Stimulated activated CD8-positive, alpha-beta memory T cell treated with anti-CD3 and anti-CD28 coated beads, Interleukin-7, amount 100 ng/mL, for 4 hours (primary cell): ENCODE results near the gene AFP.
"Not testable (repeated sequence)": the region's sequence is repeated elsewhere in the genome, so short reads cannot be mapped to it uniquely, and the experiment has no call there.

Source experiments
- DNase-seq, 2 donors: peaks; one replicate each; pipeline ENCODE4 v3.0.0-alpha.2; 2020; ENCODE audit warnings: low read depth in 2 of 2

Gene AFP

DNA sequence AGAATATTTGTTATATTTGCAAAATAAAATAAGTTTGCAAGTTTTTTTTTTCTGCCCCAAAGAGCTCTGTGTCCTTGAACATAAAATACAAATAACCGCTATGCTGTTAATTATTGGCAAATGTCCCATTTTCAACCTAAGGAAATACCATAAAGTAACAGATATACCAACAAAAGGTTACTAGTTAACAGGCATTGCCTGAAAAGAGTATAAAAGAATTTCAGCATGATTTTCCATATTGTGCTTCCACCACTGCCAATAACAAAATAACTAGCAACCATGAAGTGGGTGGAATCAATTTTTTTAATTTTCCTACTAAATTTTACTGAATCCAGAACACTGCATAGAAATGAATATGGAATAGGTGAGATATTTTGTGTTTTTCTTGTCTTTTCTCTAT is at the start of gene AFP:
TSS of gene AFP (plus strand) at position 238 of the 400 bp plus-strand sequence. CDS start at position 280, 42 bp downstream.
- DNase-seq = no peak

DNA sequence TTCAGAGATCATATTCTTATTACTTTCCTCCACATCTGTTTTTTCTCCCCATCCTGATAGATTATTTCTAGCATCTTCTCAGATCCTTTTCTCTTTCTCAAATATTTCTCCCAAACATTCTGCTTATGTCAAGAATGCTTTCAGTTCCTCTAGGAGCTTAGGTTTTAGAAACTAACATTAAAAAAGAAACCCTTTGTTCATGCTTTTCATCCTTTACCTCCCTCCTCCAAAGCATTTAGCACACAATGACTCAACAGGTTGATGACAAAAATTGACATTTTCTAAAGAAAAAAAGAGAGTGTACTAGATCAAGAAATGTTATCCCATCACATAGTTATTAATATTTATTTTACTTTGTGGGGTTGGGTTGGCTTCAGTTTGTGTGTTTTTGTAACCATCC is 48.5 kb upstream of the AFP start:
- no peak for DNase-seq

DNA sequence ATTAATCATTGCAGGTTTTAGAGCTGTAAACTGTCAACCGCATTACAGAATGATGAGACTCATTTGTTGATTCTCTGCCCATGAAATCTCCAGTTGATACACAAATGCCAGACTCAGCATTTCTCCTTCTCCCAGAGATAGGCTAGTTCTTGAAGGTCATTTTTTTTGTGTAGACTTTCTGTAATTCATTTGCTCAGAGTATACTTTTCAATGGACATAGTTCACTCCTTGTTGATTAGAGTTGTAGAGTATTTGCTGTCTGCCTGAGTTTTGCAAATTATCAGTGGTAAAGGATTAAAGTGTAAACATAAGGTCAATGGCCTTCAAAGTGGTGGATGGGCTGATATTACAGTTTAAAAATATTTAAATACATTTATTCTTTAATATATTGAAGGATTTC is 47.1 kb upstream of the AFP start:
- DNase-seq = no peak

DNA sequence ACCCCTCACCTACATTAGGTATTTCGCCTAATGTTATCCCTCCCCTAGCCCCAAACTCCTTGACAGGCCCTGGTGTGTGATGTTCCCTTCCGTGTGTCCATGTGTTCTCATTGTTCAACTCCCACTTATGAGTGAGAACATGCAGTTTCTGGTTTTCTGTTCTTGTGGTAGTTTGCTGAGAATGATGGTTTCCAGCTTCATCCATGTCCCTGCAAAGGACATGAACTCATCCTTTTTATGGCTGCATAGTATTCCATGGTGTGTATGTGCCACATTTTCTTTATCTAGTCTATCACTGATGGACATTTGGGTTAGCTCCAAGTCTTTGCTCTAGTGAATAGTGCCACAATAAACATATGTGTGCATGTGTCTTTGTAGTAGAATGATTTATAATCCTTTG is 46.4 kb upstream of the AFP start:
- not testable (repeated sequence) for DNase-seq

DNA sequence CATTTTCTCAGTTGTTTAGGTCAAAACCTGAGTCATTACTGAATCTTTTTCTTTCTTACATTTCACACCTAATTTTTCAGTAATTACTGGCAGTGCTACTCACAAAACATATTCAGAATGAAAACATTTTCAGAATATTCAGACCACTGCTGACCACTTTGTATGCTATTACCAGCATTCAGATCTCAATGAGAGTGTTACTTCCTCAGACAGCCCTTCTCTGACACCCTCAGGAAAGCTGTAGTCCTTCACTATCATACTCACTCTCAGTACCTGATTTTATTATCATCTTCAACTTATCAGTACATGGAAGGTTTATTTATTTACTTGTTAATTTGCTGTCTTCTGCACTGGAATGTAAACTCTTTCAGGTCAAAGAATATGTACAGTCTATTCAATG is 44.2 kb upstream of the AFP start:
- DNase-seq = no peak

DNA sequence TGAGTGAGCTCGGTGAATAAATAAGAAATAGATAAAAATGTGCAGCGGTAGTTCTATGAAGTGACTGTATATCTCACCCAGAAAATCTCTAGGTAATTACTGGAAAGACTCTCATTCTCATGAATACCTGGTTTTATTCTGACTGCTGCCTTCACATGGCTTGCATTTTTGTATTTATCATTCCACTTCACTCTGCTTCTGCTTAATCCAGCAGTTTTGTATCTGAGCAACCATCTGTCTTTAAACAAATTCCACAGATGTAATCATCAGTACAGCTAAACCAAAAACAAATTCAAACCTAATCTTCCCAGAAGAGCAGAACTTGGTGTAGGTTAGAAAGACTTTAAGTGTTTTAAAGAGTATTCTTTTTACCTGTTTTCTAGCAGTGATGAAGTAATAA is 43.1 kb upstream of the AFP start:
- DNase-seq = no peak

DNA sequence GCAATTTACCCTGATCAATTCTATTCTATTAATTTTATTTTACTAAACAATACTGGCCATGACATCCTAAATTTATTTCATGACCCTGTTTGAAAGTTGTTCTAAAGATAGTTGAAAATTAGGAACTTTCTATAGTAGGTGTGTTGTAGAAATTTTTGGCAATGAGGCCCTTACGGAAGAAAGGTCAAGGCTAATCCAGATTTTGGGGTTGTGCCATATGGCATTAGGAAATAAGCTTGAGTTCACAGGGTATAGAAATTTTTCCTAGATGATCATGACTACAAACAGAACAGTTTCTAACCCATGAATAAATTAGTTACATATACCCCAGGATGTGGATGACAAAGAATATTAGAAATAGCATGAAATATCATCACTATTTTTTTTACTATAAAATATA is 39.7 kb upstream of the AFP start:
- DNase-seq = no peak

DNA sequence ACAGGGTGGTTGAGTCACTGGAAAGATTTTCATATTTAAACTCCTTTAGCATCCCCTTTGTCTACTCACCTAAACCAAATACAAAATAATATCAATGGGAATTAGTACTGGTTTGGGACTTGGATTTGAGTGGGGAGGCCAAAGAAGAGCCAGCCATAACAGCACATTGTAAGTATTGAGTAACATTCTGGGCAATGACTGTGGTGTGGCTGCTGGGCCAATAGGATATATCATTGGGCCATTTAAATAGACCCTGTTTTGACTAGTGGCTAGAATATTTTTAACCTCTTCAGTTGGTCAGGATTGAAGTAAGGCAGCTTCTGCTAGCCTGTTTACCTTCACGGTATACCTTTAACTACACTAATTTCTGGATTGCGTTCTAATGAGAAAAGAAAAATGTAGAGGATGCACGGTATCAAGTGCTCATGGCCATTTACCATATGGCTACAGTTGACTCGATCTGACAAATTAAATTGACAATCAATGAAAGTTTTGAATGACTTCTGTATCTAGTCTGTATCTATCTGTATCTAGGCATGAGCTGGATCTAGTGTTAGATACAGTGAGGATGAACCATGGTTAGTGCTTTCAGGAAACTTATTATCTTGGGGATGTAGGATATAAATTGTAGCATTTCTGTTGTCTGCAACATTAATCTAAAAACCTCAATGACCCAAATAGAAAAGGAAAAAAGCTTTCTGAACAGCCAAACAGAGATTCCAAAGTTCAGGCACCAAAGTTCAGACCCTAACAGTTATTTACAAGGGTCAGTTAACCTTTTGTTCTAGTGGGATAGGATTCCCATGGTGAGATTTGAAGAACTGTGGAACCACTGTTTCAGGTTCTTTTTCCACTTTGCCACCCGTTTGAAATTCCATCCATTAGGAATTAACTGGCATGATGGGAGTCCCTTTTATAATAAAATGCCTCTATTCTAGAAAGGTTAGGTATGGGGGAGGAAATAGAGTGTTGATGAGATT is 38.7 kb upstream of the AFP start:
- DNase-seq = no peak

DNA sequence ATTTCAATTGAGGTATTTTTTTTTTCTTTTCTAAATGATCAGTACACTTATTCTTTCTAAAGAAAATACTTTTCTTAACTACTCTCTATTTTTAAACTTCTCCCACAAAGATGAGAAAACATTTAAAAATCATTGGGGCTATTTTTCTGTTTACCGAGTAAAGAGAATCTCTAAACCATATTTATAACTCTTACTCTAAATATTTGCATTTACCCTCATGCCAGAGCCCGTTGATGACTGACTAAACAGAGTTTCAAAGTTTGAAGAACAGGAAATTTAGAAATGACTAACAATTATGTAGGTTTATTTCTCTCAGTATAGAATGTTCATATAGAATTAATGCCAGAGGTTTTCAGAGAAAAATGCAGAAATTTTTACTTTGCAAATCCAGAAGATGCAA is 34.6 kb upstream of the AFP start:
- no peak for DNase-seq

DNA sequence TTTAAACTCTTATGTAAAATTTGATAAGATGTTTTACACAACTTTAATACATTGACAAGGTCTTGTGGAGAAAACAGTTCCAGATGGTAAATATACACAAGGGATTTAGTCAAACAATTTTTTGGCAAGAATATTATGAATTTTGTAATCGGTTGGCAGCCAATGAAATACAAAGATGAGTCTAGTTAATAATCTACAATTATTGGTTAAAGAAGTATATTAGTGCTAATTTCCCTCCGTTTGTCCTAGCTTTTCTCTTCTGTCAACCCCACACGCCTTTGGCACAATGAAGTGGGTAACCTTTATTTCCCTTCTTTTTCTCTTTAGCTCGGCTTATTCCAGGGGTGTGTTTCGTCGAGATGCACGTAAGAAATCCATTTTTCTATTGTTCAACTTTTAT is 32.0 kb upstream of the AFP start, which contains the start of gene ALB:
TSS of gene ALB (plus strand) at position 246 of the 400 bp plus-strand sequence. CDS start at position 287, 41 bp downstream.
- no peak for DNase-seq

DNA sequence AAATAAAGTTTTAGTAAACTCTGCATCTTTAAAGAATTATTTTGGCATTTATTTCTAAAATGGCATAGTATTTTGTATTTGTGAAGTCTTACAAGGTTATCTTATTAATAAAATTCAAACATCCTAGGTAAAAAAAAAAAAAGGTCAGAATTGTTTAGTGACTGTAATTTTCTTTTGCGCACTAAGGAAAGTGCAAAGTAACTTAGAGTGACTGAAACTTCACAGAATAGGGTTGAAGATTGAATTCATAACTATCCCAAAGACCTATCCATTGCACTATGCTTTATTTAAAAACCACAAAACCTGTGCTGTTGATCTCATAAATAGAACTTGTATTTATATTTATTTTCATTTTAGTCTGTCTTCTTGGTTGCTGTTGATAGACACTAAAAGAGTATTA is 31.6 kb upstream of the AFP start:
- DNase-seq = no peak

DNA sequence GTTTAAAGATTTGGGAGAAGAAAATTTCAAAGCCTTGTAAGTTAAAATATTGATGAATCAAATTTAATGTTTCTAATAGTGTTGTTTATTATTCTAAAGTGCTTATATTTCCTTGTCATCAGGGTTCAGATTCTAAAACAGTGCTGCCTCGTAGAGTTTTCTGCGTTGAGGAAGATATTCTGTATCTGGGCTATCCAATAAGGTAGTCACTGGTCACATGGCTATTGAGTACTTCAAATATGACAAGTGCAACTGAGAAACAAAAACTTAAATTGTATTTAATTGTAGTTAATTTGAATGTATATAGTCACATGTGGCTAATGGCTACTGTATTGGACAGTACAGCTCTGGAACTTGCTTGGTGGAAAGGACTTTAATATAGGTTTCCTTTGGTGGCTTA is 30.9 kb upstream of the AFP start:
- DNase-seq = no peak

DNA sequence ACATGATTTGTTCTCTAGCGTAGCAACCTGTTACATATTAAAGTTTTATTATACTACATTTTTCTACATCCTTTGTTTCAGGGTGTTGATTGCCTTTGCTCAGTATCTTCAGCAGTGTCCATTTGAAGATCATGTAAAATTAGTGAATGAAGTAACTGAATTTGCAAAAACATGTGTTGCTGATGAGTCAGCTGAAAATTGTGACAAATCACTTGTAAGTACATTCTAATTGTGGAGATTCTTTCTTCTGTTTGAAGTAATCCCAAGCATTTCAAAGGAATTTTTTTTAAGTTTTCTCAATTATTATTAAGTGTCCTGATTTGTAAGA is 29.5 kb upstream of the AFP start:
- no peak for DNase-seq

DNA sequence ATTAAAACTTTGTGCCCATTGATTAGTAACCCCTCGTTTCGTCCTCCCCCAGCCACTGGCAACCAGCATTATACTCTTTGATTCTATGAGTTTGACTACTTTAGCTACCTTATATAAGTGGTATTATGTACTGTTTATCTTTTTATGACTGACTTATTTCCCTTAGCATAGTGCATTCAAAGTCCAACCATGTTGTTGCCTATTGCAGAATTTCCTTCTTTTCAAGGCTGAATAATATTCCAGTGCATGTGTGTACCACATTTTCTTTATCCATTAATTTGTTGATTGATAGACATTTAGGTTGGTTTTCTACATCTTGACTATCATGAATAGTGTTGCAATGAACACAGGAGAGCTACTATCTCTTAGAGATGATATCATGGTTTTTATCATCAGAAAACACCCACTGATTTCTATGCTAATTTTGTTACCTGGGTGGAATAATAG is 28.8 kb upstream of the AFP start:
- no peak for DNase-seq

DNA sequence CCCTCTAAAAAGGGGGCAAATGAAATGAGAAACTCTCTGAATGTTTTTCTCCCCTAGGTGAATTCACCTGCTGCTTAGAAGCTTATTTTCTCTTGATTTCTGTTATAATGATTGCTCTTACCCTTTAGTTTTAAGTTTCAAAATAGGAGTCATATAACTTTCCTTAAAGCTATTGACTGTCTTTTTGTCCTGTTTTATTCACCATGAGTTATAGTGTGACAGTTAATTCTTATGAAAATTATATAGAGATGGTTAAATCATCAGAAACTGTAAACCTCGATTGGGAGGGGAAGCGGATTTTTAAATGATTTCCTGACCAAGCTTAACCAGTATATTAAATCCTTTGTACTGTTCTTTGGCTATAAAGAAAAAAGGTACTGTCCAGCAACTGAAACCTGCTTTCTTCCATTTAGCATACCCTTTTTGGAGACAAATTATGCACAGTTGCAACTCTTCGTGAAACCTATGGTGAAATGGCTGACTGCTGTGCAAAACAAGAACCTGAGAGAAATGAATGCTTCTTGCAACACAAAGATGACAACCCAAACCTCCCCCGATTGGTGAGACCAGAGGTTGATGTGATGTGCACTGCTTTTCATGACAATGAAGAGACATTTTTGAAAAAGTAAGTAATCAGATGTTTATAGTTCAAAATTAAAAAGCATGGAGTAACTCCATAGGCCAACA is 27.7 kb upstream of the AFP start:
- DNase-seq = no peak

DNA sequence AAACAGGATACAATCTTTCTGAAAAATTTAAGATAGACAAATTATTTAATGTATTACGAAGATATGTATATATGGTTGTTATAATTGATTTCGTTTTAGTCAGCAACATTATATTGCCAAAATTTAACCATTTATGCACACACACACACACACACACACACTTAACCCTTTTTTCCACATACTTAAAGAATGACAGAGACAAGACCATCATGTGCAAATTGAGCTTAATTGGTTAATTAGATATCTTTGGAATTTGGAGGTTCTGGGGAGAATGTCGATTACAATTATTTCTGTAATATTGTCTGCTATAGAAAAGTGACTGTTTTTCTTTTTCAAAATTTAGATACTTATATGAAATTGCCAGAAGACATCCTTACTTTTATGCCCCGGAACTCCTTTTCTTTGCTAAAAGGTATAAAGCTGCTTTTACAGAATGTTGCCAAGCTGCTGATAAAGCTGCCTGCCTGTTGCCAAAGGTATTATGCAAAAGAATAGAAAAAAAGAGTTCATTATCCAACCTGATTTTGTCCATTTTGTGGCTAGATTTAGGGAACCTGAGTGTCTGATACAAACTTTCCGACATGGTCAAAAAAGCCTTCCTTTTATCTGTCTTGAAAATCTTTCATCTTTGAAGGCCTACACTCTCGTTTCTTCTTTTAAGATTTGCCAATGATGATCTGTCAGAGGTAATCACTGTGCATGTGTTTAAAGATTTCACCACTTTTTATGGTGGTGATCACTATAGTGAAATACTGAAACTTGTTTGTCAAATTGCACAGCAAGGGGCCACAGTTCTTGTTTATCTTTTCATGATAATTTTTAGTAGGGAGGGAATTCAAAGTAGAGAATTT is 26.8 kb upstream of the AFP start:
- DNase-seq = no peak

DNA sequence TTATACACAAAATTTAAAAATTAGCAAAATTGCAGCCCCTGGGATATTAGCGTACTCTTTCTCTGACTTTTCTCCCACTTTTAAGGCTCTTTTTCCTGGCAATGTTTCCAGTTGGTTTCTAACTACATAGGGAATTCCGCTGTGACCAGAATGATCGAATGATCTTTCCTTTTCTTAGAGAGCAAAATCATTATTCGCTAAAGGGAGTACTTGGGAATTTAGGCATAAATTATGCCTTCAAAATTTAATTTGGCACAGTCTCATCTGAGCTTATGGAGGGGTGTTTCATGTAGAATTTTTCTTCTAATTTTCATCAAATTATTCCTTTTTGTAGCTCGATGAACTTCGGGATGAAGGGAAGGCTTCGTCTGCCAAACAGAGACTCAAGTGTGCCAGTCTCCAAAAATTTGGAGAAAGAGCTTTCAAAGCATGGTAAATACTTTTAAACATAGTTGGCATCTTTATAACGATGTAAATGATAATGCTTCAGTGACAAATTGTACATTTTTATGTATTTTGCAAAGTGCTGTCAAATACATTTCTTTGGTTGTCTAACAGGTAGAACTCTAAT is 26.0 kb upstream of the AFP start:
- DNase-seq = no peak

DNA sequence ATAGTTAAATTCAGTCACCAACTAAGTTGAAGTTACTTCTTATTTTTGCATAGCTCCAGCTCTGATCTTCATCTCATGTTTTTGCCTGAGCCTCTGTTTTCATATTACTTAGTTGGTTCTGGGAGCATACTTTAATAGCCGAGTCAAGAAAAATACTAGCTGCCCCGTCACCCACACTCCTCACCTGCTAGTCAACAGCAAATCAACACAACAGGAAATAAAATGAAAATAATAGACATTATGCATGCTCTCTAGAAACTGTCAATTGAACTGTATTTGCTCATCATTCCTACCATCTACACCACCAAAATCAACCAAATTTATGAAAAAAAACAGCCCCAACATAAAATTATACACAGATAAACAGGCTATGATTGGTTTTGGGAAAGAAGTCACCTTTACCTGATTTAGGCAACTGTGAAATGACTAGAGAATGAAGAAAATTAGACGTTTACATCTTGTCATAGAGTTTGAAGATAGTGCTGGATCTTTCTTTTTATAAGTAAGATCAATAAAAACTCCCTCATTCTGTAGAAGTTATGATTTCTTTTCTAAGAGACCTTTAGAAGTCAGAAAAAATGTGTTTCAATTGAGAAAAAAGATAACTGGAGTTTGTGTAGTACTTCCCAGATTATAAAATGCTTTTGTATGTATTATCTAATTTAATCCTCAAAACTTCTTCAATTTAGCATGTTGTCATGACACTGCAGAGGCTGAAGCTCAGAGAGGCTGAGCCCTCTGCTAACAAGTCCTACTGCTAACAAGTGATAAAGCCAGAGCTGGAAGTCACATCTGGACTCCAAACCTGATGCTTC is 24.9 kb upstream of the AFP start:
- DNase-seq = no peak

DNA sequence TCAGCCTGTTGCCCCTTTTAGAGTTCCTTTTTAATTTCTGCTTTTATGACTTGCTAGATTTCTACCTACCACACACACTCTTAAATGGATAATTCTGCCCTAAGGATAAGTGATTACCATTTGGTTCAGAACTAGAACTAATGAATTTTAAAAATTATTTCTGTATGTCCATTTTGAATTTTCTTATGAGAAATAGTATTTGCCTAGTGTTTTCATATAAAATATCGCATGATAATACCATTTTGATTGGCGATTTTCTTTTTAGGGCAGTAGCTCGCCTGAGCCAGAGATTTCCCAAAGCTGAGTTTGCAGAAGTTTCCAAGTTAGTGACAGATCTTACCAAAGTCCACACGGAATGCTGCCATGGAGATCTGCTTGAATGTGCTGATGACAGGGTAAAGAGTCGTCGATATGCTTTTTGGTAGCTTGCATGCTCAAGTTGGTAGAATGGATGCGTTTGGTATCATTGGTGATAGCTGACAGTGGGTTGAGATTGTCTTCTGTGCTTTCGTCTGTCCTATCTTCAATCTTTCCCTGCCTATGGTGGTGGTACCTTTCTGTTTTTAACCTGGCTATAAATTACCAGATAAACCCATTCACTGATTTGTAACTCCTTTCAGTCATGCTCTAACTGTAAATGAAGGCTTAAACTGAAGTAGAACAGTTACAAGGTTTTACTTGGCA is 24.1 kb upstream of the AFP start:
- no peak for DNase-seq

DNA sequence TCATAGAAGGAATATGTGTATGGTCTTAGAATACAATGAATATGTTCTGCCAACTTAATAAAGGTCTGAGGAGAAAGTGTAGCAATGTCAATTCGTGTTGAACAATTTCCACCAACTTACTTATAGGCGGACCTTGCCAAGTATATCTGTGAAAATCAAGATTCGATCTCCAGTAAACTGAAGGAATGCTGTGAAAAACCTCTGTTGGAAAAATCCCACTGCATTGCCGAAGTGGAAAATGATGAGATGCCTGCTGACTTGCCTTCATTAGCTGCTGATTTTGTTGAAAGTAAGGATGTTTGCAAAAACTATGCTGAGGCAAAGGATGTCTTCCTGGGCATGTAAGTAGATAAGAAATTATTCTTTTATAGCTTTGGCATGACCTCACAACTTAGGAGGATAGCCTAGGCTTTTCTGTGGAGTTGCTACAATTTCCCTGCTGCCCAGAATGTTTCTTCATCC is 22.7 kb upstream of the AFP start:
- no peak for DNase-seq
